A549 treated with AZD9567 at 1 μM for 4 hours (cell line): Measurements from ENCODE around the gene CDCA3. TPM values are rescaled to one million over a fixed set of nuclear protein-coding genes. Genes with fewer than 3 reads are reported as not detected.

Experiments used
- total RNA-seq: library from RNA; stranded (reverse); fragments of 200-300 nt; extraction: Qiagen RNA extraction; gene quantifications from 5 replicates; pipeline ENCODE4 v1.2.3, GENCODE V29; 2022; ENCODE audit not compliant: insufficient read depth

The CDCA3 gene
- 74.0 to 83.9 TPM (median 80.1 TPM) in 5 replicates for total RNA-seq

GRCh38 chr12:6851153-6851920 is at the start of gene CDCA3:
Gene CDCA3, minus strand, starts transcription at chr12:6851286. Its CDS starts 334 bp downstream, at chr12:6850952.

GRCh38 chr12:6873094-6874014 is 22.3 kb upstream of the CDCA3 start, which contains the start of gene SPSB2:
Gene SPSB2, minus strand, starts transcription at chr12:6873303. Its CDS starts 402 bp downstream, at chr12:6872901.

GRCh38 chr12:6867413-6868210 is 16.5 kb upstream of the CDCA3 start, which contains the start of gene TPI1:
Gene TPI1, plus strand, starts transcription at chr12:6867531. Its CDS starts 36 bp downstream, at chr12:6867567.

GRCh38 chr12:6851921-6852650 is 1.0 kb upstream of the CDCA3 start, which contains the start of gene USP5:
Gene USP5, plus strand, starts transcription at chr12:6852150. Its CDS starts 30 bp downstream, at chr12:6852180.

GRCh38 chr12:6840761-6841515 is 10.1 kb downstream of the CDCA3 start, which contains the start of gene GNB3:
Gene GNB3, plus strand, starts transcription at chr12:6840925. Its CDS starts 363 bp downstream, at chr12:6841288.

GRCh38 chr12:6827982-6828780 is 22.9 kb downstream of the CDCA3 start, which contains the start of gene P3H3:
Gene P3H3, plus strand, starts transcription at chr12:6828407. Its CDS starts 34 bp downstream, at chr12:6828441.

GRCh38 chr12:6821591-6822425 is 29.3 kb downstream of the CDCA3 start, which contains the start of gene GPR162:
Gene GPR162, plus strand, starts transcription at chr12:6821821. Its CDS starts 2,078 bp downstream, at chr12:6823899.

Other genes starting within 250 kb of the CDCA3 start
- 54.8 to 124 TPM (median 56.2 TPM) in 5 replicates for gene CHD4, start 243.9 kb downstream of the CDCA3 start, total RNA-seq
- gene LPAR5, start 215.3 kb downstream of the CDCA3 start, total RNA-seq = 0.34 to 0.88 TPM (median 0.49 TPM) in 4 of 5 replicates, not detected in the other
- gene ACRBP, start 203.9 kb downstream of the CDCA3 start, total RNA-seq = 0.06 to 0.38 TPM (median 0.17 TPM) in 4 of 5 replicates, not detected in the other
- gene ING4, start 188.2 kb downstream of the CDCA3 start, total RNA-seq = 10.1 to 16.0 TPM (median 13.2 TPM) in 5 replicates
- gene ZNF384, start 161.9 kb downstream of the CDCA3 start, total RNA-seq = 39.7 to 58.0 TPM (median 53.1 TPM) in 5 replicates
- 0.70 to 1.3 TPM (median 0.88 TPM) in 4 of 5 replicates, not detected in the other for gene PIANP, start 150.5 kb downstream of the CDCA3 start, total RNA-seq
- 47.5 to 54.4 TPM (median 53.6 TPM) in 5 replicates for gene COPS7A, start 127.2 kb downstream of the CDCA3 start, total RNA-seq
- 216 to 307 TPM (median 306 TPM) in 5 replicates for gene MLF2, start 98.1 kb downstream of the CDCA3 start, total RNA-seq
- gene PTMS, start 84.9 kb downstream of the CDCA3 start, total RNA-seq = 562 to 891 TPM (median 827 TPM) in 5 replicates
- gene LAG3, start 78.8 kb downstream of the CDCA3 start, total RNA-seq = 1.3 to 2.6 TPM (median 1.8 TPM) in 4 of 5 replicates, not detected in the other
- gene CD4, start 61.8 kb downstream of the CDCA3 start, total RNA-seq = not detected in 5 replicates
- 0.26 to 0.77 TPM (median 0.49 TPM) in 4 of 5 replicates, not detected in the other for gene GPR162, start 29.5 kb downstream of the CDCA3 start, total RNA-seq
- 25.6 to 33.1 TPM (median 27.2 TPM) in 5 replicates for gene P3H3, start 22.9 kb downstream of the CDCA3 start, total RNA-seq
- gene GNB3, start 10.4 kb downstream of the CDCA3 start, total RNA-seq = 1.8 to 2.6 TPM (median 2.3 TPM) in 5 replicates
- 72.6 to 116 TPM (median 80.7 TPM) in 5 replicates for gene USP5, start 864 bp upstream of the CDCA3 start, total RNA-seq
- 1,375 to 1,687 TPM (median 1,661 TPM) in 5 replicates for gene TPI1, start 16.2 kb upstream of the CDCA3 start, total RNA-seq
- gene SPSB2, start 22.0 kb upstream of the CDCA3 start, total RNA-seq = 21.0 to 30.0 TPM (median 28.3 TPM) in 5 replicates
- 15.3 to 19.8 TPM (median 16.2 TPM) in 5 replicates for gene LRRC23, start 53.5 kb upstream of the CDCA3 start, total RNA-seq
- 30.6 to 40.9 TPM (median 38.3 TPM) in 5 replicates for gene ENO2, start 63.3 kb upstream of the CDCA3 start, total RNA-seq
- 47.5 to 69.4 TPM (median 68.1 TPM) in 5 replicates for gene ATN1, start 76.7 kb upstream of the CDCA3 start, total RNA-seq
- not detected in 5 replicates for gene RNU7-1, start 92.5 kb upstream of the CDCA3 start, total RNA-seq
- 259 to 307 TPM (median 297 TPM) in 5 replicates for gene C12orf57, start 92.7 kb upstream of the CDCA3 start, total RNA-seq
- 10.5 to 25.7 TPM (median 11.5 TPM) in 5 replicates for gene PTPN6, start 100.1 kb upstream of the CDCA3 start, total RNA-seq
- 290 to 340 TPM (median 329 TPM) in 5 replicates for gene PHB2, start 119.4 kb upstream of the CDCA3 start, total RNA-seq
- gene EMG1, start 119.6 kb upstream of the CDCA3 start, total RNA-seq = 53.4 to 60.9 TPM (median 56.4 TPM) in 5 replicates
- gene LPCAT3, start 167.2 kb upstream of the CDCA3 start, total RNA-seq = 27.5 to 38.6 TPM (median 29.5 TPM) in 5 replicates
- 39.1 to 53.4 TPM (median 42.2 TPM) in 5 replicates for gene C1S, start 209.4 kb upstream of the CDCA3 start, total RNA-seq
- 26.0 to 42.6 TPM (median 27.5 TPM) in 5 replicates for gene C1R, start 241.2 kb upstream of the CDCA3 start, total RNA-seq